AG04450 (cell line): Measurements from ENCODE around the gene CADPS2. TPM values are rescaled to one million over a fixed set of nuclear protein-coding genes. Genes with fewer than 3 reads are reported as not detected.

ENCODE experiments used
- CTCF ChIA-PET: fragments of 300-600, 350-600 bp; formaldehyde crosslinking; extraction: SDS; loops from one replicate; lab custom pipeline; 2022; ENCODE audit warnings: antibody characterized with exemption, inconsistent platforms; lab: Charles Lee
- POLR2A ChIA-PET: fragments of 350-600 bp; formaldehyde crosslinking; extraction: SDS; loops from one replicate; lab custom pipeline; 2021; ENCODE audit warnings: antibody characterized with exemption, inconsistent platforms; lab: Yijun Ruan, JAX
- DNase-seq: peaks from one replicate; pipeline ENCODE4 v3.0.0-alpha.2; 2011; ENCODE audit warnings: low read depth, low spot score
- H3K27ac ChIP-seq: one replicate; pipeline ENCODE4 v1.5.1; 2012; ENCODE audit warnings: low read depth, low read length, control low read depth
- H3K27me3 ChIP-seq: one replicate; pipeline ENCODE4 v1.6.0; 2012; ENCODE audit warnings: low read length; ENCODE audit not compliant: control insufficient read depth, insufficient read depth
- H3K4me3 ChIP-seq: 2 replicates; pipeline ENCODE4 v1.5.1; 2011; ENCODE audit warnings: mild to moderate bottlenecking, low read depth, low read length, control low read depth
- H3K9me3 ChIP-seq: 2 replicates; pipeline ENCODE4 v1.5.1; 2012; ENCODE audit warnings: low read length; ENCODE audit not compliant: control insufficient read depth, insufficient read depth
- polyA plus RNA-seq: library from polyadenylated mRNA; depleted of rRNA; stranded (reverse); fragments of >200 nt; gene quantifications from 2 replicates; pipeline ENCODE4 v1.2.3, GENCODE V29; 2011
- TF ChIP-seq, protein P1 (sequence below): IDR thresholded peaks from 2 replicates; pipeline ENCODE4 v1.5.1; 2011; ENCODE audit warnings: low read depth, low read length, control low read depth, inconsistent platforms

CADPS2 gene
- polyA plus RNA-seq, 1 experiment: 0.41 TPM

DNA sequence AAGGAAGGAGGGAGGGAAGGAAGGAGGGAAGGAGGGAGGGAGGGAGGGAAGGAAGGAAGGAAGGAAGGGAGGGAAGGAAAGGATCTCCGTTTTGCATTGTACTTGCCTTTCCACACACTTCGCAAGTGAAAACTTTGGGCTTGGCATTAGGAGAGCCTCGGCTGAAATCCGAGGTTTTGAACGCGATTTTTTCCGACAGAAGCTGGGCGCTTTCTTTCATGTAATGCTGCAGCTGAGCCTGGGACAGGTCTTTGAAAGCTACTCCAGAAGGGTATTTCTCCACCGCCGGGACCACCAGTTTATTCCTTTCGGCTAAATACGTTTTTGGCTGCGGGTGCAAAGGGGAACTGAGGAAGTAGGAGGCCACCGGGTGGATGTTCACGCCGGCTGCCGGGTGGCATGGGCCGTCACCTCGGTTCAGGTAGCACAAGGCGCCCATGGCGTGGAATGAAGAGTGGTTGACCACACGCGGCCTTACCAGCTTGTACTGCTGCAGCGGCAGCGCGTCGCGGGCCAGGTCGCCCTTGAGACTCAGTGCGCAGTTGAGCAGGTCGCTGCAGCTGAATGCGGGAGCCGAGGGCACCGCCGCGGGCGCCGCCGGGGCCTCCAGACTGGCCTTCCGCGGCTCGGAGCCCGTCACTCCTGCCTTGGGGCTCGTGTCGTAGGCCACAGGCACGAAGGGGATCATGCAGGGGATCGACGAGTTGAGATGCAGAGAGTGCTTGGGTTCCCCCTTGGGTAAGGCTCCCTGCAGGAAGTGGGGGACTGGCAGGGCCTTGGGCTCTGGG, 582.5 kb downstream of the CADPS2 start:
- no peak for DNase-seq
- no peak overlapping the region for H3K27ac ChIP-seq
- CTCF ChIA-PET: no interaction called here
- H3K9me3 ChIP-seq: peaks cover 9% of the 10 kb centered on the region; the same call in 1 of the 2 replicates
- POLR2A ChIA-PET: no interaction called here
- no peak overlapping the region for H3K4me3 ChIP-seq
- H3K27me3 ChIP-seq: peaks cover 74% of the 10 kb centered on the region
- TF ChIP-seq, protein P1, sequence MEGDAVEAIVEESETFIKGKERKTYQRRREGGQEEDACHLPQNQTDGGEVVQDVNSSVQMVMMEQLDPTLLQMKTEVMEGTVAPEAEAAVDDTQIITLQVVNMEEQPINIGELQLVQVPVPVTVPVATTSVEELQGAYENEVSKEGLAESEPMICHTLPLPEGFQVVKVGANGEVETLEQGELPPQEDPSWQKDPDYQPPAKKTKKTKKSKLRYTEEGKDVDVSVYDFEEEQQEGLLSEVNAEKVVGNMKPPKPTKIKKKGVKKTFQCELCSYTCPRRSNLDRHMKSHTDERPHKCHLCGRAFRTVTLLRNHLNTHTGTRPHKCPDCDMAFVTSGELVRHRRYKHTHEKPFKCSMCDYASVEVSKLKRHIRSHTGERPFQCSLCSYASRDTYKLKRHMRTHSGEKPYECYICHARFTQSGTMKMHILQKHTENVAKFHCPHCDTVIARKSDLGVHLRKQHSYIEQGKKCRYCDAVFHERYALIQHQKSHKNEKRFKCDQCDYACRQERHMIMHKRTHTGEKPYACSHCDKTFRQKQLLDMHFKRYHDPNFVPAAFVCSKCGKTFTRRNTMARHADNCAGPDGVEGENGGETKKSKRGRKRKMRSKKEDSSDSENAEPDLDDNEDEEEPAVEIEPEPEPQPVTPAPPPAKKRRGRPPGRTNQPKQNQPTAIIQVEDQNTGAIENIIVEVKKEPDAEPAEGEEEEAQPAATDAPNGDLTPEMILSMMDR: no peak

DNA sequence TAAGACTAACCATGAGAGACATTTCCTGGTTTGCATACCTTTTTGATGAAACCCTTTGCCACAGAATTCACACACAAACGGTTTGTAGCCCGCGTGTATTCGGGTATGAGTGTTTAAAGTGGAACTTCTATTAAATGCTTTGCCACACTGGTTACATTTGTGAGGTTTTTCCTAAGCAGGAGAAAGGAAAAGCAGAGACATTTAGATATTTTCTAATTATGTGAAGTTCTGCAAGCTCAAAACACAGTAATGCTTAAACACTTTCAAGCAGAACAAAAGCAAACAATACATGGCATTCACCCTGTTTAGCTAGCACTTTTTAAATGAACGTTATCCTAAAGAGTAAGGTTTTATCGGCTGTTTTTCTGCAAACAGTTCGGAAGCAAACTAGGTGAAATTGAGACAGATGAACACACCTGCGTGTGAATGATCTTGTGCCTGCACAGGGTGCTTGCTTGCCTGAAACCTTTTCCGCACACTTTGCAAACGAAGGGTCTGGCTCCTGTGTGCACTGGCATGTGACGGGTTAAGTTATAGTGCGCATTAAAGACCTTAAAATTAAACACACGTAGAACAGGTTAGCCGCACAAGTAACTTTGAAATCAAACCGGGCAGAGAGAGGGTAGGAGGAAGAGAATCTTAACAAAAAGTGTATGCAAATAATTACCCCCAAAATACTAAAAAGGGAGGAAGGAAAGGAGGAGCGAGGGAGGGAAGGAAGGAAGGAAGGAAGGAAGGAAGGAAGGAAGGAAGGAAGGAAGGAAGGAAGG, 583.3 kb downstream of the CADPS2 start:
- TF ChIP-seq, protein P1: no peak
- Histone ChIP-seq H3K27ac (no peak overlapping the region), H3K27me3 (peaks cover 73% of the 10 kb centered on the region), H3K9me3 (peaks cover 9% of the 10 kb centered on the region; the same call in 1 of the 2 replicates), H3K4me3 (no peak overlapping the region)
- no peak for DNase-seq
- ChIA-PET POLR2A (no interaction called here), CTCF (no interaction called here)

DNA sequence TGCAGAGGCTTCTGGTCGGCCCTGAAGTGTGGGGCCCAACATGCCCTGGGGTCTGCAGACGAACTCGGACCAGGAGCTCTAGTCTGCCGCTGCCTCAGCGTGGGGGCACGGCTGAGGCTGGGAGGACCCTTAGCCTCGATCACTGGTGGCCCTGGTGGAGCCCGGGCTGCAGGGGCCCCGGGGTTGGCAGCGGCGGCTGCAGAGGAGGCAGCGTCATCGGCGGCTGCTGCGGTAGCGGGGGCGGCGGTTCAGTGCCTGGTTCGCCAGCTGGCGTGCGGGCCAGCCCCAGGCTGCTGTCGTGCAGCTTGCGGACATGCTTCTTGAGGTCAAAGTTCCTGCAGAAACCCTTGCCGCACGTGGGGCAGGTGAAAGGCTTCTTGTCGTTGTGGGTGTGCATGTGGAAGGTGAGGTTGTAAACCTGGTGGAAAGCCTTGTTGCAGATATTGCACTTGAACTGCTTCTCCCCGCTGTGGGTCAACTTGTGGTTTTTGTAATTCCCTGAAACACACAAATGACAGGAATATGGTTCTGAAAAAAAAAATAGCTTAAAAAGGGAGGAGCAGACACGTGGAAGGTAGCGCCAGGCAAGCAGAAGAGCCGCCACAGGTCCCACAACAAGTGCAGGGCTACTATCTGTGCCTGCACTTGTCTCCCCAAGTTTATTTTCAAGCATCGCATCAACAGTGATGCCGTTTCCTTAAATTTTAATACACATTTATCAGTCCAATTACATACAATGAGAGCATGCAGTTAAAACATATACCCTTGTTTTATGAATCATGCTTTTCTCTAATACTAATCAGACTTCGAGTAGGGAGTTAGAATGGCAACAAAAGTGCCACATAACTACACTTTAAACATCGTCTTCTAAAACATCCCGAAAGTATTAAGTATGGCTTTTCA, 584.2 kb downstream of the CADPS2 start:
- peaks cover 65% of the 10 kb centered on the region for H3K27me3 ChIP-seq
- TF ChIP-seq, protein P1: no peak
- DNase-seq: no peak
- H3K4me3 ChIP-seq: no peak overlapping the region
- no peak overlapping the region for H3K27ac ChIP-seq
- POLR2A ChIA-PET: no interaction called here
- peaks cover 9% of the 10 kb centered on the region; the same call in 1 of the 2 replicates for H3K9me3 ChIP-seq
- CTCF ChIA-PET: no interaction called here

DNA sequence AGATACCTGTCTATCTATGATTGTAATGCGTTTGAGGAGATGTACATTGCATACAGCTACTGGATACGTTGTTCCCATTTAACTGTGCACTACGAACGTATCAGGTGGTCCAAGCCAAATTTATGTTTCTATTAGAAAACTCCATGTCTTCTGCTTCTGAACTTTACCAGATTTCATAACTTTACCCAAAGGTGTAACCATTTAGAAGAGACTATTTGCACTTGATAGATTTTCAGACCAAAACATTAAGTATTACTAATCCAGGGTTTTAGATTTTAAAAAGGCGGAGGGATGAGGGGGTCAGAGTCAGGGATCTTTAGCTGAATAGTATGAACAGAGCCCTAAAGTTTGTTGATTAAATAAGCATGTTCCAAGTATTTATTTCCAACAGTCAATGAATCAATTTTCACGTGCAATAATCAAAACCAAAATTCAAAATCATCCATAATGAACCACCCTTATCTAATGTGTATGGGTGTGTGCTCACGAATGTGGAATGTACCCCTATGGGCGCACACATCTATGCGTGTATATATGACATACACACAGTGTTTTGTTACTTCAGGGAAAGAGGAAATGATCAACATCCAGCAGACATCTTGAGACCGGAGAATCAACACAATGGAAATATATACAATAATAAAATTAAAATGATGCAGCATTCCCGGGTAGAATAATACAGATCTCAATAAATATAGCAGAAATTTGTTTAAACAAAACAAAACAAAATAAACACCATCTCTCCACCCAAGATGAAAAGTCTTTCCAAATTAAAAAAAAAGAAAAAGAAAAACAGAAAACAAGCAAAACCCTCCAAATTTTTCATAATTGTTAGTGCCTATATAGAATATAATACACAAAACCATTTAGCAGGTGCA, 585.1 kb downstream of the CADPS2 start:
- Histone ChIP-seq H3K27me3 (peaks cover 55% of the 10 kb centered on the region), H3K27ac (no peak overlapping the region), H3K4me3 (no peak overlapping the region), H3K9me3 (peaks cover 9% of the 10 kb centered on the region; the same call in 1 of the 2 replicates)
- DNase-seq: no peak
- POLR2A ChIA-PET: no interaction called here
- CTCF ChIA-PET: no interaction called here
- TF ChIP-seq, protein P1: no peak
